ENCODE measurements around the gene PPM1E.

PPM1E gene

DNA sequence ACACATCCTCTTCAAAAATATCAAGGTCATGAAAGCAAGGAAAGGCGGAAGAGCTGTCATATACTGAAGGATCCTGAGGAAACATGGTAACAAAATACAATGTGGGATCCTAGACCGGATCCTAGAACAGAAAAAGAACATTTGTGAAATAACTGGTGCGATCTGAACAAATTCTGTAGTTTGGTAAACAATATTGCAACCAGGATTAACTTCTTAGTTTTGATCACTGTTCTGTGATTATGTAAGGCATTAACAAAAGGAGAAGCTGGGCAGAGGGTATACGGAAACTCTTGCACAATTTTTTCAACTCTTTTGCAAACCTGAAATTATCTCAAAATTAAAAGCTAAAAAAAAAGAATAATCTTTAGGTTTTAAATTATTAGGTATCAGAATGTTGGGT is 241.3 kb downstream of the PPM1E start:
- no peak for DNase-seq (ENCODE audit: low read depth)

DNA sequence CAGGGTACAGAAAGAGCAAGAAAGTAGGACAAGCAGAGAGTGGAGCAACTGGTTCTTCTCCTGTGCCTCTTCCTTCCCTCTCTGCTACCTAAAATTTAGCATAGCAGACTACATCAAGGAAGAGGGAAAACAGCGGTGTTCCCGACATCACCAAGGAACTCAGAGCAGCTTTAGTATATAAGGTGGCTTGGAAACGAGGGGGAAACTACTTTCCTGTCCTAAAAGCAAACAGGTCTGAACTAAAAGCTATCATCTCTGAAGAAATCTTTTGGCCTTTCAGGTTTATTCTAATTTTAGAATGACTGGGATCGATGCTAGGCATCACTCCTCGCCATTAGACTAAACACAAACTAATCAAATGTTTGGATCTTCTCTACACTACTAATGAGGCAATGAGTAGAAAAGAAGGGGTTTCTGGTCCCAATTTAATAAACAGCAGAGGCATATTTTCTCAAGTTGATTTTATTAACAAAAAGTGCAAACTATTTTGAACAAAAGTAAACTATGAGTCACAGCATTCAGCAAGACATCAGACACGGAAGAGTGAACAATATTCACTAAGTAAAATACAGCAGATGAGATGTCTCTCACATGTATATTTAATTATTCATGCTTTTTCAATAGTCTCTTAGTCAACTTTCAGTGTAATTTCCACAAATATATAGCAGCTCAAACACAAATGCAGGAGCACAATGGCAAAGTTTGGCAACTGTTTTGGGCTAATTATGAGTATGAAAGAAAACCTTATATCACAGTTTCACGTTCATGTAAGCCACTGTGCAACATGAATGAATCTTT is 242.3 kb downstream of the PPM1E start:
- no peak for DNase-seq (ENCODE audit: low read depth)

DNA sequence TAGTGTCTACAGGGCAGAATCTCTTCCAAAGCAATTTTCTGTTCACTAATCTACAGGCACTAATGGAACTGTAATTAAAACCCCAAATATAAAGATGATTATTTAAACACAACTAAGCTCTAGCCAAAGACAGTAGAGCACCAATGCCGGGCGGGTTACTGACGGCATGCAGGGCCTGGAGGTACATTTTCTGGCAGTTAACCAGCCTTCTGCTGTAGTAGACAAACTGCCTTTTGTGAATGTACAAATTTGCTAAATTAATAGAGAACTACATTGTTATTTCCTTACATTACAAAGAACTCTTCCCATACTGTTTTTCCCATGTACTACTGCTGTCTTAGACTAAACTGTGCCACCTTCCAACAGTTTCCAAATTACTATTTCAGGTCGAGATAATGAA is 243.2 kb downstream of the PPM1E start:
- no peak for DNase-seq (ENCODE audit: low read depth)

DNA sequence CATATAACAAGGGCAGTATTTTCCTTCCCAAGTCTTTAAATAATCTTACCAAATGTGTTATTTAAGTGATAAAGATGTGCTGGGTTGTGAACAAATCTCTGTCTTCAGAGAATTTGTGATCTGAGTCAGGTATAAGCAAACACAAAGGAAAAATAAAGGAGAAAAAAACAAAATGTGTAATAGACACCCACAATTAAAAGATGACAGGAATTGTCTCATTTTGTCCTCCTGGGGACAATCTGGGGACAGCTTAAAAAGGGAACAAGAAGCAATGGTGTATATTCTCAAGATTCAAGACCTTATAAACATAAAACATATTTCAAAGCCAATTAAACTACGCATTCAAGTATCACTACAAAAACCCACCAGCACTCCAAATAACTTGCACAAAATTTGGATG is 243.8 kb downstream of the PPM1E start:
- DNase-seq (ENCODE audit: low read depth) = no peak

DNA sequence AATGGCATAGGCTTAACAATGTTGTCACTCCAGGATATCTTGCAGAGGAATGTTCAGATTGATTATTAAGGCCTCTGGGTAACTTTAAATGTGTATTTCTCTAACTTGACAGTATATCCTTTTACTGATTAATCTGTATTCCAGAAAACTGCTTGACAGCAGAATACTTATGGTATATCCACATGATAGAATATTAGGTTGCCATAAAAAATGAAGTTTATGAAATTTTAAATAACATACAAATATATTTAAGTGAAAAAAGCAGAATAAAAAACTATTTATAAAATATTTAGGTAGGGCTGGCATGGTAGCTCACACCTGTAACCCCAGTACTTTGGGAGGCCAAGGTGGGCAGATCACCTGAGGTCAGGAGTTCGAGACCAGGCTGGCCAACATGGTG is 244.4 kb downstream of the PPM1E start:
- no peak for DNase-seq (ENCODE audit: low read depth)

DNA sequence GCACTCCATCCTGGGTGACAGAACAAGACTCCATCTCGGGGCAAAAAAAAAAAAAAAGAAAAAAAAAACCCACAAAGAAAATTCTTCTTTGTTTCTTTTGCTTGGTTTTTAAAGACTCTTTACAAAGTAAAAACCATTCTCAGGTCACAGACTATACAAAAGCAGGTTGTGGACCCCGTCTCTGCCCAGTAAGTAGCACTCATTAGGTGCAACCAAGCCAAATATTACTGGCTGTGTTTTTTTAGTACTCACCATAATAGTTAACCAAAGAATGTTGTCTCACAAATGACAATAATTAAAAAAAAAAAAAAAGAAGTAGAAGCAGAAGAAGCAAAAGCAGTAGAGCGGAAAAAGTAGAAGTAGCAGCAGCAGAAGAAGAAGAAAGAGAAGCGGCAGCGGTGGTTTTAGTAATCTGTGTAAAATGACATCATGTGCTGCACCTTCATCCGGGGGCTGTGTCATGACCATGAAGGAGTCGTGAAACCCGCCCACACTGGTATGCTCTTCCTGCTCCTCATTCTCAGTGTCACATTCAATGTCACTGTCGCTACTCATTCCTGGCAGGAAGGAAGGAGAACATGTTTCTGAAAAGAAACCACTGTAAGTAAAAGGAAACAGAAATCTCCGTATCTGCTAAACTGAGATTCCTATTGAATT is 245.6 kb downstream of the PPM1E start:
- peak; percentile 50 for DNase-seq (ENCODE audit: low read depth)

DNA sequence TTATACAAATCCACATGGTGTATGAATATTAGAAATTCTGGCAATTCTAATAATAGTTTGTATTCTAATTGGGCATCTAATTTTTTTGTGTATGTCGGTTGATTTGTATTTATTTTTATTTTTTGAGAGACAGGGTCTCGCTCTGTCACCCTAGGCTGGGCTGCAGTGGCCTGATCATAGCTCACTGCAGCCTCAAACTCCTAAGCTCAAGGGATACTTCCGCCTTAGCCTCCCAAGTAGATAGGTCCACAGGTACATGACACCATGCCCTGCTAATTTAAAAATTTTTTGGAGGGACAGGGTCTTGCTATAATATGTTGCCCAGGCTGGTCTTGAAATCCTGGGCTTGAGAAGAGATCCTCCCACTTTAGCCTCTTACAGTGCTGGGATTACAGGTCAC is 246.5 kb downstream of the PPM1E start:
- DNase-seq (ENCODE audit: low read depth) = no peak

DNA sequence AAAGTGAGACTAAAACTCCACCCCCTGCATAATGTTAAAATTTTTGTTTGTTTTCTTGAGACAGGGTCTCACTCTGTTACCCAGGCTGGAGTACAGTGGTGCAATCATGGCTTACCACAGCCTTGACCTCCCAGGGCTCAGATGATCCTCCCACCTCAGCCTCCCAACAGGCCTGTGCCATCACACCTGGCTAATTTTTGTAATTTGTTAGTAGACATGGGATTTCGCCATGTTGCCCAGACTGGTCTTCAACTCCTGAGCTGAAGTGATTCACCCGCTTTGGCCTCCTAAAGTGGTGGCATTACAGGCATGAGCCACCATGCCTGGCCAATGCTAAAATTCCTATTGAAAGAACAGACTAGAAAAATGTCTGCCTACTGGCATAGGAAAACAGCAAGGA is 247.2 kb downstream of the PPM1E start:
- no peak for DNase-seq (ENCODE audit: low read depth)

DNA sequence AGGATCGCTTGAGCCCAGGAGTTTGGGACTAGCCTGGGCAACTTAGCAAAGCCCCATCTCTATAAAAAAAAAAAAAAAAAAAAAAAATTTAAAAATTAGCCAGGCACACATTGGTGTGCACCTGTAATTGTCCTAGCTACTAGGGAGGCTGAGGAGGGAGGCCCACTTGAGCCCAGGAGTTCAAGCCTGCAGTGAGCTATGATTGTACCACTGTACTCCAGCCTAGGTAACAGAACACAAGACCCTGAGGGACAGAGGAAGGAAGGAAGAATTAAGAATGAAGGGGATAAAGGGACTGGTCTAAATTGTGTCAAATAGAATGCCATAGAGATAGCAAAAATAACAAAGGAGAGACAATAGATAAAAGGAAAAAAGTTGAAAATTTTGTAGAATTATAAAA is 248.2 kb downstream of the PPM1E start:
- no peak for DNase-seq (ENCODE audit: low read depth)

DNA sequence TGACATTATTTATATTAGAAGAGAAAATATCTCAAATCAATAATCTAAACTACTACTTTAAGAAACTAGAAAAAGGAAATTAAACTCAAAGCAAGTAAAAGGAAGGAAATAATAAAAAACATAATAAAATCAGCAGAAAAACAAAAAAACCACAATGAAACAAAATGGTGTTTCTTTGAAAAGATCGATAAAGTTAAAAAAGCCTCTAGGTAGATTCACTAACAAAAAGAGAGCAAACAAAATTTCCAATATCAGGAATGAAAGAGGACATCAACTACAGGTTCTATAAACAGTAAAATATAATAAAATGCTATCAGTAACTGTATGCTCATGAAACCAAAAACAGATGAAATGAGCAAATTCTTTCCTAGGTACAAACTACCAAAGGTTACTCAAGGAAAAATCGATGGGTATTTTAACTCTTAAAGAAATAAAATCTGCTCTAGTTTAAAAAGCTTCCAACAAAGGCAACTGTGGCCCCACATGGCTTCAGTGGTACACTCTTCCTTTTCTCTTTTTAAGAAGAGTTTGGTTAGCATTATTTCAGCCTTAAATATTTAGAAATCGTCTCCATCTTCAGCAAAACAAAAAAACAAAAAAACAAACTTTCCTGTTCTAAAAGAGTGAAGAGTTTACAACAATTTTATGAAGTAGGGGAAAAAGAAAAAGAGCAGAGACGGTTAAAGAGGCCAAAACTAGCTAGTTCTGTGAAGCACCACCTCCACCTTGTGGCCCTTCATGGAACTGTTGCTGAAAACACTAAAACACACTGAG is 248.9 kb downstream of the PPM1E start:
- DNase-seq (ENCODE audit: low read depth) = peak; percentile 47

DNA sequence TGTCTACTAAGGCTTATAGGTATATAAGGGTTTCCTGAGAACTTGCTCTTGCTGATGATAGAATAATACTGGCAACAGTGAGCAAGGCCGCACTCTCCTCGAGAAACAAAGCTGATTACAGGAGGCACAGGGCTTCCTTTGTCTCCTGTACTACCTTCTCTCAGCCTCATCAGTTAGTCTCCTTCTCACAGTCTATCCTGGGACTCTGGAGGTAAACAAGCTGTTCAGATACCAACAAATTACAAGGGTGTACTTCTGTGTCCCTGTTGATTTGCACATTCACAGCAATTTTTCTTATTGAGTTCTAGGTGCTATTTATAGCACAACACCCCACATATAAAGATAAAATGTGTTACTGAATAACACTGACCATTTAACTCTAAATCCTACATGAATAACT is 252.3 kb downstream of the PPM1E start:
- DNase-seq (ENCODE audit: low read depth) = no peak

DNA sequence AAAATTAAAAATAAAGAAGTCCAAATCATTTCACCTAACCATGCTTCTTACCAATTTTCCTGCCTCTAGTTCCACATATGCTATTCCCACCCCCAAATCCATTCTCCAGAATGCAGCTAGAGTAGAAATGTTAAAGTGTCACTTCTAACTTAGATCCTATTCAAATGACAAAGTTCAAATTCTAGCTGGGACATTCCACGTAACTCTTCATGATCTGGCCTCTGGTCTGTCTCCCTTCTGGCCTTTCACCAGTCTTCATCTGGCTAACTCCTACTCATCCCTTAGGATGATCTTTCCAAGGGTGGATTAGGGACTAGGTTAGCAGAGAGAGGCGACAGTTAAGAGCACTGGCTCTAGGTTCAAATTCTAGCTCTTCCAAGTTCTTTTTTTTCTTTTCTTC is 253.1 kb downstream of the PPM1E start:
- no peak for DNase-seq (ENCODE audit: low read depth)

DNA sequence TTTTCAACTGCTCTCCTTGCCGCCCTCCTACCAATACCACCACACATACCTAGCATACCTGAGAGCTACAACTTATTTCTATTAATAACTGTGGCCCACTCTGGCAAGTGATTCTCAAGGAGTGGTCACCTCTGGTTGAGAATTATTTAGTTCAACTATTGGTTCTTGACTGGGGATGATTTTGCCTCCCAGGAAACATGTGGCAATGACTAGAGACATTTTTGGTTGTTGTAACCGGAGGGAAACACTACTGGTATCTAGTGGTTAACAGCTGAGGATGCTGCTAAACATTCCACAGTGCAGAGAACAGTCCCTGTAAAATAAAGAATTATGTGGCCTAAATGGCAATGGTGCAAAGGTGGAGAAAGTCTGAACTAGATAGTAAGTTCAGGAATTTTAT is 254.4 kb downstream of the PPM1E start:
- no peak for DNase-seq (ENCODE audit: low read depth)

DNA sequence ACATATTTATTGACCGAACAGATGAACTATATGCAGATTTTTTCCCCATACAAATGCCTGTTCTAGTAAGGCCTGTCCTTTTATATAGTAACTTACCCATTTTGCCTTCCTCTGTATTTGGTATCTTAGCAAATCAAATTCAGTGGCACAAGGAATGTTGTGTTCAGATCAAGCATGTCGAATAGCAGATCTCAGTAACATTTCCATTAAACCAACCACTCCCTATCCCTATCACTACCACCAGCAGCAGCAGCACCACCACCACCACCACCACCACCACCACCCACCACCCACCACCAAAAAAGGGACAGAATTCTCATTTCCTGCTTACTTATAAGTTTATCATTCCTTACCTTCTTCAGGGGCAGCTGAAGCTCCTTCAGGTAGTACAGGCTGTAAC is 256.3 kb downstream of the PPM1E start:
- DNase-seq (ENCODE audit: low read depth) = no peak

DNA sequence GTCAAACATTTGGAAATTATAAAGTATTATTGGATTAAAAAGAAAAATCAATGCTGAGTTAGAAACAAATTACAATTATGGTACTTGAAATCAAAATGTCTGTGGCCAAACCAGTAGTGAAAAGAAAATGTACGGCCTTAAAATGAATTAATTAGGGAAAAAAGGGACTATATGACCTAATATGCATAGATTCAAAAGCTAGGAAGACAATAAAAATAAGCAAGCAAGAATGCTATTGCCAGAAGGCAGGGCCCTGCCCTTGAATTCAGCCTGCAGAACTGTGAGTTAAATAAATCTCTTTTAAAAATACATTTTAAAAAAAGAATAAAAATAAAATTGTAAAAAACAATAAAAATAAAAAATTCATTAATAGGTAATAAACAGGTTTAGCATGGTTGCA is 262.4 kb downstream of the PPM1E start:
- no peak for DNase-seq (ENCODE audit: low read depth)

DNA sequence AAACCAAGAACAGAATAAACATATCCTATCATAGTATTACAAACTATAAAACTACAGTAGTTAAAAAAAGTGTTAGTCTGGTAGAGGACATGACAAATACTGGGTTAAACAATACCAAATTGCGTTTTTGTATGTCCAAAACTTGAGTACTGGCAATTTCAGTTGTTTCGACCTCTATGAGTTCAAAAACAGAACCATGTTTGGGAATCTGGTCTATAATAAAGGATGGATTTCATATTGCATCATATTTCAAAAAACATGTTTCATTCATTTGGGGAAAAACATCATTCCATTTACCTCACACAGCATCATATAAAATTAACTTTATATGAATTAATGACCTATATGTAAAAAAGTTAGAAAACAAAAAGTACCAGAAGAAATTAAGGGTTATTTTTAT is 269.3 kb downstream of the PPM1E start:
- DNase-seq (ENCODE audit: low read depth) = no peak

DNA sequence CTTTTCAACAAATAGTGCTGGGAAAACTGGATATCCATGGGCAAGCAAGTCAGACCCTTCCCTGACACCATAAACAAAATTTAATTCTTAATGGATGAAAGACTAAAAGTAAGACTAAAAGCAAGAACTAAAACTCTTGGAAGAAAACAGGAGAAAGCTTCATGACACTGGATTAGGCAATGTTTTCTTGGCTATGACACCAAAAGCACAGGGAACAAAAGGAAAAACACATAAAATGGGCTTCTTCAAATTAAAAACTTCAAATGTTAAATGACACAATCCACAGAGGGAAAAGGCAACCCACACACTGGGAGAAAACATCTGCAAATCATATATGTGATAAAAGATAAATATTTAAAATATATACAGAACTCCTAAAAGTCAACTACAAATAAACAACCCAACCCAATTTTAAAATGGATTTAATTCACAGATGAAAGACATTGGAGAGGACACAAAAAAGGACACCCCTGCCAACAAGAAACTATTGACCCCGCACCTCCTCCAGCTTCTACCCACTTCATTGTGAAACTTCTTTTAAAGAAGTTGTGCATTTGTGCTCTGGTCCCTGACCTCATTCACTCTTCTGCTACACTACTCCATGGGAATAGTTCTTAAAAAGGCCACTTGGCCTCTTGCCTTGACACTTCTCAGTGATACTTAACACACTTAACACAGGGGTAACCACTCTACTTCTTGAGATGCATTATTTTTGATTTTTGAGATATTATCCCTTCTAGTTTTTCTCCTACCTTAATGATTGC is 270.7 kb downstream of the PPM1E start:
- DNase-seq (ENCODE audit: low read depth) = no peak

DNA sequence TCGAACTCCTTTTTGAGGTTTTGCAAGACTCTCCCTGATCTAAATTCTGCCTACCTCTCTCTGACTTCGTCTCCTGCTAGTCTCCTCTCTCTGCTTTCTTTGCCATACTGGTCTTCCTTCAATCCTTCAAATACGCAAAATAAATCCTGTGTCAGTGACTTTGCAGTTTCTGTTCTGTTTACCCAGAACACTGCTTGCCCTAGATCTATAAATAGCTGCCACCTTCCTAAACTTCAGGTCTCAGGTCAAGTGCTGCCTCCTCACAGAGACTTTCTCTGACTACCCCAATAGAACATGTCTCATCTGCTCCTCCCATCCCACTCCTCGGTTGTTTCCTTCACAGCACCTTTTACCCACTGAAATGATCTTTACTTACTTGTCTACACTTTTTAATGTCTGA is 272.1 kb downstream of the PPM1E start:
- no peak for DNase-seq (ENCODE audit: low read depth)

DNA sequence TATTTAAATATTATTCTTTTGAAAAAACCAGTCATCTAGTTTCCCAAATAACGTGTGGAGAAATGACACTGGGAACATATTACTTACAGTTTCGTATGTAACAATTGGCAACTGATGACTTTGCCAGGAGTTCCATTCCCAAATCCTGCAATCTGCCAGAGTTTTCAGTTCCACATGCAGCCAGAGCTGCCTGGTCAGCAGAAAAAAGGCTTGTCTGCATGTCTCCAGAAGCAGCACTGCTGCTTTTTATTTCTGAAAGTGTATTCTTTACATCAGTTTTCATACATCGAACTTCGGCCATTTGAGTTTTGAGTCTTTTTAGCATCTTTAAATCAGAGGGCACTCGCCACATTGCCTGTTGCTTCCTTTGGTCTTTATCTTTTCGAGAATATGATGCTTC is 272.7 kb downstream of the PPM1E start:
- DNase-seq (ENCODE audit: low read depth) = no peak

DNA sequence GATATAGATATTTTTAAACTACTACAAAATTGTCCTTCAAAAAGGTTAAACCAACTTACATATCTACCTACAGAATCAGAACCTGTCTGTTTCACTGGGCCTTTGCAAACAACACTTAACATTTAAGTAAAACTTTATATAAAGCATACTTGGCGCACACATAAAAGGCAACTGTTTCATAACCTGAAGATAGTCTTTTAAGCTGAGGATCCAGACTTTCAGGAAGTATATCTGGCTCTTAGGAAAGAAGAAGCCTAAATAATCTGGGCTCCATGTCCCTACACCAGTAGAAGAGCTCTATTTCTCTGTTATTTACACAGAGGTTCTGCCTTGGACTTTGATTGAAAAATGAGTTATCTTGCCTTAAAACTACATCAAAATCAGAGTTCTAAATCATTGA is 275.2 kb downstream of the PPM1E start:
- DNase-seq (ENCODE audit: low read depth) = no peak
